Muscle layer of duodenum (tissue), 2 donors: ENCODE data around the gene DSCAML1.

Experiments
- H3K27ac ChIP-seq: one replicate; pipeline ENCODE4 v1.7.0; 2013; ENCODE audit warnings: mild to moderate bottlenecking, low read length
- H3K27me3 ChIP-seq: one replicate; pipeline ENCODE4 v1.7.0; 2013; ENCODE audit warnings: low read depth, mild to moderate bottlenecking, control low read depth, low read length
- H3K36me3 ChIP-seq, 2 donors: one replicate each; pipeline ENCODE4 v1.7.0; 2013; ENCODE audit warnings: low read length in 2 of 2, control low read depth in 1 of 2, mild to moderate bottlenecking in 1 of 2; ENCODE audit not compliant: insufficient read depth in 2 of 2, control insufficient read depth in 1 of 2
- H3K4me1 ChIP-seq, 2 donors: one replicate each; pipeline ENCODE4 v1.7.0; 2013; ENCODE audit warnings: low read length in 2 of 2, mild to moderate bottlenecking in 2 of 2, control low read depth in 1 of 2, moderate library complexity in 1 of 2; ENCODE audit not compliant: insufficient read depth in 2 of 2, control insufficient read depth in 1 of 2
- H3K4me3 ChIP-seq, 2 donors: one replicate each; pipeline ENCODE4 v1.7.0; 2013; ENCODE audit warnings: low read length in 2 of 2, low read depth in 1 of 2, mild to moderate bottlenecking in 1 of 2
- H3K9me3 ChIP-seq, 2 donors: one replicate each; pipeline ENCODE4 v1.7.0; 2013; ENCODE audit warnings: low read length in 2 of 2, control low read depth in 1 of 2, mild to moderate bottlenecking in 1 of 2; ENCODE audit not compliant: control insufficient read depth in 1 of 2
- donor health status: healthy.

The DSCAML1 gene

GRCh38 chr11:117796872-117797529 is at the start of gene DSCAML1:
Gene DSCAML1 (minus strand): TSS chr11:117797216. CDS start chr11:117797079, 137 bp downstream.
- Histone ChIP-seq H3K27me3 (peaks cover 18% of the 10 kb centered on the region), H3K4me3 (peak within 1 kb of the TSS; percentile 16 to 54), H3K4me1 (peaks cover 0 to 21% of the 10 kb centered on the region in 2 donors), H3K36me3 (no peaks in the 10 kb centered on the region), H3K27ac (no peak within 1 kb of the TSS), H3K9me3 (no peaks in the 10 kb centered on the region)

- H3K9me3 ChIP-seq, result no peaks in the 10 kb centered on the region
- no peaks in the 10 kb centered on the region for H3K27me3 ChIP-seq
- H3K36me3 ChIP-seq, result peaks cover 0 to 27% of the 10 kb centered on the region in 2 donors
- H3K4me3 ChIP-seq, result no peak overlapping the region
- H3K4me1 ChIP-seq, result peaks cover 0 to 4% of the 10 kb centered on the region in 2 donors
- no peak overlapping the region for H3K27ac ChIP-seq
Observed at GRCh38 chr11:117843666-117844484, 46.9 kb upstream of the DSCAML1 start.

GRCh38 chr11:117842131-117842941 is 45.3 kb upstream of the DSCAML1 start:
- H3K36me3 ChIP-seq, result peaks cover 0 to 34% of the 10 kb centered on the region in 2 donors
- H3K4me3 ChIP-seq, result no peak overlapping the region
- H3K4me1 ChIP-seq, result peaks cover 0 to 4% of the 10 kb centered on the region in 2 donors
- H3K27me3 ChIP-seq, result no peaks in the 10 kb centered on the region
- H3K27ac ChIP-seq, result no peak overlapping the region
- no peaks in the 10 kb centered on the region for H3K9me3 ChIP-seq

GRCh38 chr11:117841551-117842031 is 44.6 kb upstream of the DSCAML1 start:
- Histone ChIP-seq H3K36me3 (peaks cover 0 to 34% of the 10 kb centered on the region in 2 donors), H3K9me3 (no peaks in the 10 kb centered on the region), H3K27ac (no peak overlapping the region), H3K27me3 (no peaks in the 10 kb centered on the region), H3K4me3 (no peak overlapping the region), H3K4me1 (peaks cover 0 to 7% of the 10 kb centered on the region in 2 donors)

GRCh38 chr11:117840881-117841550 is 44.0 kb upstream of the DSCAML1 start:
- peaks cover 0 to 7% of the 10 kb centered on the region in 2 donors for H3K4me1 ChIP-seq
- H3K4me3 ChIP-seq, result no peak overlapping the region
- H3K27me3 ChIP-seq, result no peaks in the 10 kb centered on the region
- no peak overlapping the region for H3K27ac ChIP-seq
- no peaks in the 10 kb centered on the region for H3K9me3 ChIP-seq
- H3K36me3 ChIP-seq, result peaks cover 0 to 34% of the 10 kb centered on the region in 2 donors

- no peak overlapping the region for H3K4me3 ChIP-seq
- peaks cover 0 to 34% of the 10 kb centered on the region in 2 donors for H3K36me3 ChIP-seq
Observed at GRCh38 chr11:117839936-117840813, 43.2 kb upstream of the DSCAML1 start.

GRCh38 chr11:117839380-117839881 is 42.4 kb upstream of the DSCAML1 start:
- Histone ChIP-seq H3K4me3 (no peak overlapping the region), H3K27me3 (no peaks in the 10 kb centered on the region), H3K36me3 (peaks cover 0 to 34% of the 10 kb centered on the region in 2 donors), H3K4me1 (peaks cover 0 to 7% of the 10 kb centered on the region in 2 donors), H3K9me3 (no peaks in the 10 kb centered on the region), H3K27ac (no peak overlapping the region)

More at GRCh38 chr11:117839936-117840813, 43.2 kb upstream of the DSCAML1 start:
- no peaks in the 10 kb centered on the region for H3K9me3 ChIP-seq
- H3K27ac ChIP-seq, result no peak overlapping the region
- peaks cover 0 to 7% of the 10 kb centered on the region in 2 donors for H3K4me1 ChIP-seq
- no peaks in the 10 kb centered on the region for H3K27me3 ChIP-seq

- Histone ChIP-seq H3K9me3 (no peaks in the 10 kb centered on the region), H3K4me1 (peaks cover 0 to 7% of the 10 kb centered on the region in 2 donors), H3K27ac (no peak overlapping the region), H3K36me3 (peaks cover 0 to 34% of the 10 kb centered on the region in 2 donors), H3K4me3 (no peak overlapping the region), H3K27me3 (no peaks in the 10 kb centered on the region)
Observed at GRCh38 chr11:117838901-117839300, 41.9 kb upstream of the DSCAML1 start.

- peaks cover 0 to 34% of the 10 kb centered on the region in 2 donors for H3K36me3 ChIP-seq
- no peak overlapping the region for H3K27ac ChIP-seq
- H3K27me3 ChIP-seq, result no peaks in the 10 kb centered on the region
- no peak overlapping the region for H3K4me3 ChIP-seq
- H3K9me3 ChIP-seq, result no peaks in the 10 kb centered on the region
- H3K4me1 ChIP-seq, result peaks cover 0 to 7% of the 10 kb centered on the region in 2 donors
Observed at GRCh38 chr11:117837791-117838190, 40.8 kb upstream of the DSCAML1 start.
